ENCODE measurements around the gene PRORP.

Gene PRORP

GRCh38 chr14:35117112-35117511 lies 5.2 kb upstream of the PRORP start:
- POLR2A ChIA-PET, result interaction anchor here (0.7 kb wide), 1 partner anchor 10 kb away, joined by 5 read pairs; no protein-coding TSS in a partner anchor
- no peak overlapping the region for H3K4me3 ChIP-seq (ENCODE audit: low read depth, low read length)
- TF ChIP-seq CTCF (IDR thresholded peaks at IDR 0.05; ENCODE audit: insufficient read depth, low read length, missing control alignments), result no peak
- CTCF ChIA-PET, result interaction anchor here (1.3 kb wide), 1 partner anchor 296 kb away, joined by 6 read pairs; no protein-coding TSS in a partner anchor
- no peak for DNase-seq (ENCODE audit: low read depth, low spot score)

GRCh38 chr14:35121026-35121886 lies 1.1 kb upstream of the PRORP start:
- ChIA-PET CTCF (interaction anchor here (0.9 to 4.3 kb wide), 5 partner anchors 19 to 448 kb away, joined by 3 to 30 read pairs (median 3); no protein-coding TSS in a partner anchor), POLR2A (interaction anchor here (0.7 to 1.3 kb wide), 4 partner anchors 12 to 282 kb away, joined by 3 to 6 read pairs (median 3); partner anchors contain the start of gene FAM177A1)
- DNase-seq (ENCODE audit: low read depth, low spot score), result no peak
- H3K4me3 ChIP-seq (ENCODE audit: low read depth, low read length), result peak overlapping the region; percentile 97
- TF ChIP-seq CTCF (IDR thresholded peaks at IDR 0.05; ENCODE audit: insufficient read depth, low read length, missing control alignments), result no peak

GRCh38 chr14:35122696-35123387 lies 490 bp downstream of the PRORP start:
- POLR2A ChIA-PET, result interaction anchor here (0.6 to 0.8 kb wide), 2 partner anchors 8 to 473 kb away, joined by 3 read pairs; no protein-coding TSS in a partner anchor
- no peak for DNase-seq (ENCODE audit: low read depth, low spot score)

GRCh38 chr14:35123388-35123703 lies 994 bp downstream of the PRORP start:
- H3K4me3 ChIP-seq (ENCODE audit: low read depth, low read length), result peak overlapping the region; percentile 97
- TF ChIP-seq CTCF (IDR thresholded peaks at IDR 0.05; ENCODE audit: insufficient read depth, low read length, missing control alignments), result no peak
- no peak for DNase-seq (ENCODE audit: low read depth, low spot score)
- ChIA-PET POLR2A (interaction anchor here (0.8 kb wide), 1 partner anchor 9 kb away, joined by 3 read pairs; no protein-coding TSS in a partner anchor), CTCF (interaction anchor here (1.0 to 4.3 kb wide), 4 partner anchors 16 to 298 kb away, joined by 3 to 30 read pairs (median 5); no protein-coding TSS in a partner anchor)

More at GRCh38 chr14:35122696-35123387, 490 bp downstream of the PRORP start:
- H3K4me3 ChIP-seq (ENCODE audit: low read depth, low read length), result peak overlapping the region; percentile 97
- no peak for TF ChIP-seq CTCF (IDR thresholded peaks at IDR 0.05; ENCODE audit: insufficient read depth, low read length, missing control alignments)
- CTCF ChIA-PET, result interaction anchor here (1.5 to 4.3 kb wide), 3 partner anchors 17 to 297 kb away, joined by 3 to 30 read pairs (median 6); no protein-coding TSS in a partner anchor

GRCh38 chr14:35124127-35124526 lies 1.8 kb downstream of the PRORP start:
- CTCF ChIA-PET, result interaction anchor here (1.0 to 4.3 kb wide), 4 partner anchors 16 to 297 kb away, joined by 3 to 30 read pairs (median 5); no protein-coding TSS in a partner anchor
- POLR2A ChIA-PET, result no interaction called here
- no peak overlapping the region for H3K4me3 ChIP-seq (ENCODE audit: low read depth, low read length)
- DNase-seq (ENCODE audit: low read depth, low spot score), result no peak
- TF ChIP-seq CTCF (IDR thresholded peaks at IDR 0.05; ENCODE audit: insufficient read depth, low read length, missing control alignments), result no peak
